Stimulated activated naive CD8-positive, alpha-beta T cell treated with anti-CD3 and anti-CD28 coated beads, Interleukin-15, Interleukin-2, amounts not matched to agents 100 ng/mL and 50 ng/mL, for 24 hours (primary cell): ENCODE data around the gene ZC3H12C.

Experiments
- H3K27ac Mint-ChIP-seq: one replicate; pipeline ENCODE4 v1.8.0; 2021; ENCODE audit warnings: mild to moderate bottlenecking, mixed read lengths
- H3K27me3 Mint-ChIP-seq: one replicate; pipeline ENCODE4 v1.8.0; 2021; ENCODE audit warnings: mixed read lengths
- H3K36me3 Mint-ChIP-seq: one replicate; pipeline ENCODE4 v1.8.0; 2021; ENCODE audit warnings: low read depth, mixed read lengths
- H3K4me1 Mint-ChIP-seq: one replicate; pipeline ENCODE4 v1.8.0; 2021; ENCODE audit warnings: low read depth, mixed read lengths
- H3K4me3 Mint-ChIP-seq: one replicate; pipeline ENCODE4 v1.8.0; 2021; ENCODE audit warnings: mild to moderate bottlenecking, mixed read lengths
- H3K9me3 Mint-ChIP-seq: one replicate; pipeline ENCODE4 v1.8.0; 2021; ENCODE audit warnings: mixed read lengths

ZC3H12C gene

GRCh38 chr11:110134110-110134509 is 40.9 kb downstream of the ZC3H12C start:
- H3K27me3 Mint-ChIP-seq, result peaks cover 6% of the 10 kb centered on the region
- no peaks in the 10 kb centered on the region for H3K9me3 Mint-ChIP-seq
- no peaks in the 10 kb centered on the region for H3K4me1 Mint-ChIP-seq
- H3K4me3 Mint-ChIP-seq, result no peak overlapping the region
- no peak overlapping the region for H3K27ac Mint-ChIP-seq
- no peaks in the 10 kb centered on the region for H3K36me3 Mint-ChIP-seq

DNA sequence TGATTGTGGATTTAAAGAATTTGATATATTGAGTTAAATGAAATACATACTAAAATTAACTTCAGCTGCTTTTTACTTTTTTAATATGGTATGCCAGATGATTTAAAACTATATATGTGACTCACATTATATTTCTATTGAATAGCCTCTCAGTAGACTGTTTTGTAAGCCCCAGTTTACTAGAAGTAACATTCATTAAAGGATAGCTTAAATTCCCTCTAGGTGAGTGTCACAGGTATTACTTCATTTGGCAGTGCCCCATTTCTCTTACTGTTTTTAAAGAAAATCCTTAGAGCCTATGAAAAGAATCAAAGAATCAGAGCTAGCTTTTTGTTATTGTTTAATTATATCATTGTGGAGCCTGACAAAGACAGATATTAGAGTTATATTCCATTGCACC is 48.6 kb downstream of the ZC3H12C start:
- Mint-ChIP-seq H3K27ac (no peak overlapping the region), H3K27me3 (peaks cover 14% of the 10 kb centered on the region), H3K4me3 (no peak overlapping the region), H3K4me1 (no peaks in the 10 kb centered on the region), H3K36me3 (no peaks in the 10 kb centered on the region), H3K9me3 (peaks cover 4% of the 10 kb centered on the region)

DNA sequence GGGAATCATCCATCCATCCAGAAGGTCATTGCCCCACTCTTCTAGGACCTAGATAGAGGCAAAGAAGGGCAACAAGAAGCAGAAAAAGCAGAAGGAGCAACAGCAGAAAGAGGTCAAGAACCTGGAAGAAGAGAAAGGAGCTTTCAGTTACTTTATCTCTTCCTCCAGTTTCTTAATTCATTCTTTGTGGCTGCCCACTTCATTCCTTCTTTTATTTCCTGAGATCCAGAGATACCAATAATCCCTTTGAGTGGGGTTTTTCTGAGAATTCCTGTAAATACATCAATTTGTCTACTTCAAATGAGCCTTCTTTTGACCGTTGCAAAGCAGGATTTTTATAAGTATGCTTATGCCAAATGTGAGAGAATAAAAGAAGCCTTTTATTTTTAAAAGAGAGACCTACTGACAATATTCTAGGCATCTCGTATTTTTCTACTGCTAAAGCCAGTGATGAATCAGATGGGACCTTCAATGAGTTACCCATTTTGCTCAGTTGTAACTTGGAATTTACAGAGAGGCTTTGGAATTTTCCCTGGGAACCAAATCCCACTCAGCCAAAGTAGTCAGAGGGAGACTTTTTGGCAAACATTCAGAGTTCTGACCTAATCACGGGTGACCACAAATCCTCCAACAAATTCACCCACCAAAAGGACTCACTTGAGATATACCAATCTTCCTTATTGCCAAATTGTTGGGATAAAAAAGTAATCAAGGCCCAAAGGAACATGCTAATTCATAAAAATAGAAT is 54.9 kb downstream of the ZC3H12C start:
- Mint-ChIP-seq H3K4me3 (no peak overlapping the region), H3K4me1 (no peaks in the 10 kb centered on the region), H3K36me3 (no peaks in the 10 kb centered on the region), H3K9me3 (peaks cover 4% of the 10 kb centered on the region), H3K27me3 (peaks cover 17% of the 10 kb centered on the region), H3K27ac (no peak overlapping the region)

DNA sequence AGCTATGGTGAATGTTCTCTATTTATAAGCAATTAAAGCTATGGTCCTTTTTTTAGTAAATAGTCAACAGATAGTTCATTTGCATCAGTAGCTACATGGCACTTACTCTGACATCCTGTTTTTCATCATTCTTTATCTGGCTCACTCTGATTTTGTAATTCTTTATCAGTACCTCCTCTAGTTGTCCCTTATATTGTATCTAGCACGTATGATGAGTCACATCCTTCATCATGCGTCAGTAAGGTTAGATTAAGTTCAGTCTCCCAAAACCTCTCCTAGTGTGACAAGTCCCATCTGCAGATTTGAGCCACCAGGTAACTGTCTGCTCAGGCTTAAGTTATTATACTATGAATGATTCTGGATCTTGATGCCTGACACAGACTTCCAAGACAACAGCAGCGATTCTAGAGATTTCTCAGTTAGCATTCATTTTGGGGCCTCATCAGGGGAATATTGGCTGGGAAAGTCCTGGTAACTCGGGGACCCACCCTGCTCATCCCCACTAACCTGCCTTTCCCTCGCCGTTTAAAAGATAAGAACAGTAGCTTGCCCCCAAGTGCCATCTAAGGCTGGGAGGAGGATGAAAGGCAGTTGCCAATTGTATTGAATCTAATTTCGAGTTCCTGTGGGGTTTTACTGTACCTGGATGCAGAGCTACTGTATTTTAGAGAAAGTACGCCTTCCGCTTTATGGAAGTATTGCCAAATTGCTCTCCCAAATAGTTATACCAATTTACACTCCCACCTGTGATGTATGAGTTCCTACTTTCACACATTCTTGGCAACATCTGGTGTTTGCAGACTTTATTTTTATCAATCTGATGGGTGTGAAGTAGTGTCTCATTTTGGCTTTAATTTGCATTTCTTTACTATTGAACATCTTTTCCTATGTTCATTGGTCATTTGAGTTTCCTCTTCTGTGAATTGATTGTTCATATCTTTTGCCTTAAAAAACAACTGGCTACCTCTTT is 55.9 kb downstream of the ZC3H12C start:
- Mint-ChIP-seq H3K27ac (no peak overlapping the region), H3K9me3 (peaks cover 4% of the 10 kb centered on the region), H3K36me3 (no peaks in the 10 kb centered on the region), H3K4me3 (no peak overlapping the region), H3K27me3 (peaks cover 17% of the 10 kb centered on the region), H3K4me1 (no peaks in the 10 kb centered on the region)

DNA sequence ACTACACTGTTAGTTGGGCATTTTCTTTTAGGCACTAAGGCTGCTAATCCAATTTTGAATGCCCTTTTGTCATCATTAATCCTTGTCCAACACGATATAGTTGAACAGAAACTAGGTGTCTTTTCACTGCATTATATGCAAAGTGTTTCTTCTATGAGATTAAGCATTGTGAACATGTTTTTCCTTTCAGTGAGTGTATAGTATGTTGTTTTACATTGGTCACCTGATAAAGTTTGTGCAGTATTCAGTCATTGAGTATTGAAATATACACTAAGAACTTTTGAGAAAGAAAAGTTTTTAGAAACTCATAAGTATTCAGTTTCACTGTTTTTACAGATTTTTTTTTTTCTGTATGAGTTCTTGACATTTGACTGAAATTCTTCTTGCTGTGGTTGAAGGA is 59.0 kb downstream of the ZC3H12C start:
- Mint-ChIP-seq H3K9me3 (no peaks in the 10 kb centered on the region), H3K4me1 (no peaks in the 10 kb centered on the region), H3K36me3 (no peaks in the 10 kb centered on the region), H3K27me3 (peaks cover 10% of the 10 kb centered on the region), H3K27ac (no peak overlapping the region), H3K4me3 (no peak overlapping the region)

DNA sequence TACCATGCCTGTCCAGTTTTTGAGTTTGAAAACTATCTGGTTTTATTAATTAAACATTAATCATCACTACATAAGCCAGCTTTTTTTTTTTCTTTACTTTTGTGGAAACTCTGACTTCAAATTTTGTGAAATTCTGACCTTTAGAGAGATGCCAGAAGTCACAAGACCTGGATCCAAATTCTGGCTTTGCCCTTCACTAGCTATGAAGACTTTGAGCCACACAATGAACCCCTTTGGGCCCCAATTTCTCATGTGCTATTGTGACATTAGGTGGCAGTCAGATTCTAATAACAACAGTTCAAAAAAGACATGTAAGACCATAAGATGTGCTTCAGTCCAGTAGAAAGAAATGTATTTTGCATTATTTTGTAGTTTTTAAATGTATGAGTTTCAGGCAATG is 60.3 kb downstream of the ZC3H12C start:
- Mint-ChIP-seq H3K9me3 (no peaks in the 10 kb centered on the region), H3K36me3 (no peaks in the 10 kb centered on the region), H3K4me1 (no peaks in the 10 kb centered on the region), H3K27me3 (peaks cover 4% of the 10 kb centered on the region), H3K27ac (no peak overlapping the region), H3K4me3 (no peak overlapping the region)

DNA sequence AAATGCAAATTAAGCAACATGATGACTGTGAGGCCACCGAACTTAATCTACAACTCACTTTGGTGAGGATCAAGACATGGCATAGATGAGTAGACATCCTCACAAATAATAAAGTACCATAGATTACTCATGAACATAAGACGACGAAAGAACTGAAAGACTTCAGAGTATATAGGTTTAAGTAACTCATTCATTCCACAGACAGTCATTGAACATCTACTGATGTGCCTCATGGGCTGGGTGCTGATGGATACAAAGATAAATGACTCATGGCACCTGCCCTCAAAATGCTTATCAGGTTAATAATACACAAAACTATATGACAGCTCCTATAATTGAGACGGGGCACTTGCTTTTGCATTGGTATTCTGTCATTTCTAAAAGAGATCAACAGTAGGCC is 63.3 kb downstream of the ZC3H12C start:
- Mint-ChIP-seq H3K9me3 (no peaks in the 10 kb centered on the region), H3K4me1 (no peaks in the 10 kb centered on the region), H3K27ac (no peak overlapping the region), H3K36me3 (no peaks in the 10 kb centered on the region), H3K27me3 (peaks cover 4% of the 10 kb centered on the region), H3K4me3 (no peak overlapping the region)

DNA sequence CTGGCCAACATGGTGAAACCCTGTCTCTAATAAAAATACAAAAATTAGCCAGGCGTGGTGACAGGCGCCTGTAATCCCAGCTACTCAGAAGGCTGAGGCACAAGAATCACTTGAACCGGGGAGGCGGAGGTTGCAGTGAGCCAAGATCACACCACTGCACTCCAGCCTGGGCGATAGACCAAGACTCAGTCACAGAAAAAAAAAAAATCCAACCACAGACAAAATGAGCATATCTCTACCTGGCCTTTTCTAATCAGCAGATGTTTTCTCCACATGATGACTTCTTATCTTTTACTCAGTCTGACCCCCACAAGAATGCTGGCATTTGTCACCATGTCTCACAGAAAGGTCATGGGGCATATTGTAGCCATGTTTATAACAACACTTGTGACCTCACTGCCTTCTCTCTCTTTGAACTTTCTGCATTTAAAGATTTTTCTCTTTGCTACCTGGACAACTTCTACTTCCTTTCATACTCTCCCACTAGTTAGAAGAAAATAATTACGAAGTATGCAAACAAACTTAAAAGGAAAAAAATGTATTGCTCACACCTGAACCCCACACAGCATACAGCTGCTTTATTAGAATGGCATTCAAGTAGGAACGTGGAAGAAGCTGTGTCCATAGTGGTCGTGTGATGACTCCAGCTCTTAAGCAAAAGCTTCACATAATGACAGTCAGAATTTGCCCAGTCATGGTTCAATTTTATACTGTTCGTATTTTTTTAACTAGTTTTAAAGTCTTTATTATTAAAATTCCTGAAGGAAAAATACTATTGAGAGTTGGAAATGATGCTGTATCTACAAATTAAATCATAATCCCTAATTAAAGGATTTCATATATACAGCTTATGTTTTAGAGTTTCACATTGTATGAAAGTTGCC is 65.4 kb downstream of the ZC3H12C start:
- Mint-ChIP-seq H3K27ac (no peak overlapping the region), H3K27me3 (peaks cover 4% of the 10 kb centered on the region), H3K4me1 (no peaks in the 10 kb centered on the region), H3K36me3 (no peaks in the 10 kb centered on the region), H3K9me3 (no peaks in the 10 kb centered on the region), H3K4me3 (no peak overlapping the region)

DNA sequence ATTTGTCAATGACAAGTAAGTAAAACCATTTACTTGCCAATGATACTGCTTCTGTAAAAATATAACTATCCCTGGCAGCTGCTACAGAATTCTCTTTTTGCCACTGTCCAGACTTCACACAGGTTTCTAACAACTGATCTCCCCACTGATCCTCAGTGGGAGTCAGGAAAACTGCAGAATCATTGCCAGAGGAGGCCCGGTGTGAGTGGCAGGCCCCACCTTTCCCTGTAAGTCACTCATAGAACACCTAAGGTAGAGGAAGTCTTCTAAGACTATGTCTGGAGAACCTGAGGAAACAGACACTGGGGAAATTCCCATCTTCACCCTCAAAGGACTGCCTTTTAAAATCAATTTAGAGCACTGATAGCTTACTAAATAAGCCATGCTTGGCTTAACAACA is 66.3 kb downstream of the ZC3H12C start:
- H3K9me3 Mint-ChIP-seq, result no peaks in the 10 kb centered on the region
- no peaks in the 10 kb centered on the region for H3K4me1 Mint-ChIP-seq
- no peaks in the 10 kb centered on the region for H3K36me3 Mint-ChIP-seq
- no peak overlapping the region for H3K27ac Mint-ChIP-seq
- H3K27me3 Mint-ChIP-seq, result peaks cover 4% of the 10 kb centered on the region
- H3K4me3 Mint-ChIP-seq, result no peak overlapping the region

DNA sequence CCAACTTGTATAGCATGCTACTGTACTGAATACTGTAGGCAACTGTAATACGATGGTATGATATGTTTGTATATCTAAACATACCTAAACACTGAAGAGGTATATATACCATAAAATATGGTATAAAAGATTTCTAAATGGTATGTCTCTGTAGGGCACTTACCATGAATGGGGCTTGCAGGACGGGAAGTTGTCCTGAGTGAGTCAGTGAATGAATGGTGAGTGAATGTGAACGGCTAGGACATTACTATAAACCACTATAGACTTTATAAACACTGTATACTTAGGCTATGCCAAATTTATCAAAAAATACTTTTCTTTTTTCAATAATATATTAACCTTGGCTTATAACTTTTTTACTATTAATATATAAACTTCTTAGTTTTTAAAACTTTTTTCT is 66.8 kb downstream of the ZC3H12C start:
- Mint-ChIP-seq H3K36me3 (no peaks in the 10 kb centered on the region), H3K9me3 (no peaks in the 10 kb centered on the region), H3K4me1 (no peaks in the 10 kb centered on the region), H3K27ac (no peak overlapping the region), H3K27me3 (peaks cover 4% of the 10 kb centered on the region), H3K4me3 (no peak overlapping the region)

DNA sequence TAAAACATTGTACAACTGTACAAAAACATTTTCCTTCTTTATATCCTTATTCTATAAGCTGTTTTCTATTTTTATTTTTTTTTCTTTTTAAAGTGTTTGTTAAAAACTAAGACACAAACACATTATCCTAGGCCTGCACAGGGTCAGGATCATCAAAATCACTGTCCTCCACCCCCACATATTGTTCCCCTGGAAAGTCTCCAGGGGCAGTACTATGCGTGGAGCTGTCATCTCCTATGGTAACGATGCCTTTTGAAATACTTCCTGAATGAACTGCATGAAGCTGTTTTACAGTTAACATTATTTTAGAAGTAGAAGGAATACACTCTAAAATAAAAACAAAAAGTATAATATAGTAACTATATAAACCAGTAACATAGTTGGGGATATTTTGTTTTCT is 67.2 kb downstream of the ZC3H12C start:
- no peaks in the 10 kb centered on the region for H3K36me3 Mint-ChIP-seq
- H3K9me3 Mint-ChIP-seq, result no peaks in the 10 kb centered on the region
- peaks cover 4% of the 10 kb centered on the region for H3K27me3 Mint-ChIP-seq
- no peak overlapping the region for H3K27ac Mint-ChIP-seq
- H3K4me1 Mint-ChIP-seq, result no peaks in the 10 kb centered on the region
- H3K4me3 Mint-ChIP-seq, result no peak overlapping the region

DNA sequence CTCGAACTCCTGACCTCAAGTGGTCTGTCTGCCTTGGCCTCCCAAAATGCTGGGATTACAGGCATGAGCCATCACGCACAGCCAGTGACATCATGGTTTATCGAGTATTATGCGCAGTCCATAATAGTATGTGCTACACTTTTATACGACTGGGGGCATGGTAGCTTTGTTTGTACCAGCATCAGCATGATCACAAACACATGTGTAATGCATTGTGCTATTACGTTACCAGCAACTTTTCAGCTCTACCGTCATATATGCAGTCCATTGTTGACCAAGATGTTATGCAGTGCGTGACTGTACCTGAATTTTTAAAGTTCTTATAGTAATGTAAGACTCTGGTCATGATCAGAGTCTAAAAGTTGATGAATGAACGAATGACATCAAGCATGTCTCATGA is 67.9 kb downstream of the ZC3H12C start:
- Mint-ChIP-seq H3K4me3 (no peak overlapping the region), H3K27me3 (no peaks in the 10 kb centered on the region), H3K4me1 (no peaks in the 10 kb centered on the region), H3K27ac (no peak overlapping the region), H3K36me3 (no peaks in the 10 kb centered on the region), H3K9me3 (no peaks in the 10 kb centered on the region)

- Mint-ChIP-seq H3K9me3 (no peaks in the 10 kb centered on the region), H3K4me1 (no peaks in the 10 kb centered on the region), H3K36me3 (no peaks in the 10 kb centered on the region), H3K27ac (no peak overlapping the region), H3K4me3 (no peak overlapping the region), H3K27me3 (no peaks in the 10 kb centered on the region)
These were observed 69.0 kb downstream of the ZC3H12C start for GRCh38 chr11:110162216-110162615.

GRCh38 chr11:110165039-110165925 is 72.1 kb downstream of the ZC3H12C start:
- no peak overlapping the region for H3K4me3 Mint-ChIP-seq
- peaks cover 10% of the 10 kb centered on the region for H3K27me3 Mint-ChIP-seq
- H3K9me3 Mint-ChIP-seq, result no peaks in the 10 kb centered on the region
- H3K36me3 Mint-ChIP-seq, result no peaks in the 10 kb centered on the region
- no peak overlapping the region for H3K27ac Mint-ChIP-seq
- H3K4me1 Mint-ChIP-seq, result no peaks in the 10 kb centered on the region
